ENCODE measurements around the gene FARSA. TPM values are rescaled to one million over a fixed set of nuclear protein-coding genes. Genes with fewer than 3 reads are reported as not detected.

FARSA gene
- total and polyA plus RNA-seq, 2 of the 13 experiments (the other 11 are each of a cell fraction or from before 2014, with no cell fraction given) = 25.9 to 72.0 TPM

- TF ChIP-seq TP53 (CRISPR knock-in tag; conservative IDR thresholded peaks at IDR 0.05) = no peak
- TF ChIP-seq TCF7 (IDR thresholded peaks at IDR 0.05; ENCODE audit: low read depth) = no peak
- TF ChIP-seq ZNF296 (CRISPR knock-in tag; conservative IDR thresholded peaks at IDR 0.05) = no peak; the same call in 1 of the 2 replicates
- peak; percentile 68 for TF ChIP-seq HDAC2 (CRISPR knock-in tag; IDR thresholded peaks at IDR 0.05)
- TF ChIP-seq RFX5 (IDR thresholded peaks at IDR 0.05; ENCODE audit: low read depth, low read length) = no peak
- no peak for TF ChIP-seq ZNF496 (CRISPR knock-in tag; IDR thresholded peaks at IDR 0.05; ENCODE audit: insufficient replicate concordance)
- no peak for TF ChIP-seq BRD4 (CRISPR knock-in tag; IDR thresholded peaks at IDR 0.05)
- TF ChIP-seq ZNF816 (CRISPR knock-in tag; IDR thresholded peaks at IDR 0.05; ENCODE audit: borderline replicate concordance) = peak; percentile 84
- TF ChIP-seq HCFC1 (IDR thresholded peaks at IDR 0.05; ENCODE audit: low read depth, low read length) = peak; percentile 50
- TF ChIP-seq ZNF383 (CRISPR knock-in tag; IDR thresholded peaks at IDR 0.05; ENCODE audit: borderline replicate concordance) = no peak
- peak; percentile 91 for TF ChIP-seq NR2C2 (CRISPR knock-in tag; IDR thresholded peaks at IDR 0.05; ENCODE audit: borderline replicate concordance)
- peak; percentile 81 for TF ChIP-seq ZNF335 (CRISPR knock-in tag; IDR thresholded peaks at IDR 0.05)
- peak; percentile 56; the same call in 1 of the 2 replicates for TF ChIP-seq ARHGAP35 (CRISPR knock-in tag; IDR thresholded peaks at IDR 0.05; ENCODE audit: borderline replicate concordance)
- peak; percentile 71 for TF ChIP-seq YEATS2 (CRISPR knock-in tag; IDR thresholded peaks at IDR 0.05; ENCODE audit: borderline replicate concordance)
- TF ChIP-seq SCMH1 (CRISPR knock-in tag; IDR thresholded peaks at IDR 0.05; ENCODE audit: borderline replicate concordance) = no peak
- no peak for TF ChIP-seq TSC22D2 (CRISPR knock-in tag; IDR thresholded peaks at IDR 0.05; ENCODE audit: borderline replicate concordance)
- TF ChIP-seq ZNF280D (CRISPR knock-in tag; IDR thresholded peaks at IDR 0.05) = no peak
- TF ChIP-seq PHB2 (IDR thresholded peaks at IDR 0.05; ENCODE audit: partially characterized antibody) = no peak
- peak; percentile 60; the same call in 1 of the 2 replicates for TF ChIP-seq SP5 (CRISPR knock-in tag; IDR thresholded peaks at IDR 0.05; ENCODE audit: borderline replicate concordance, low read depth)
- TF ChIP-seq KLF13 (CRISPR knock-in tag; IDR thresholded peaks at IDR 0.05) = no peak
- TF ChIP-seq ZNF484 (CRISPR knock-in tag; IDR thresholded peaks at IDR 0.05; ENCODE audit: borderline replicate concordance, low read depth) = no peak
- 0 out of 2 replicates have a peak, but pooled peaks have one; percentile 41 for TF ChIP-seq ZNF850 (CRISPR knock-in tag; conservative IDR thresholded peaks at IDR 0.05)
- TF ChIP-seq ZNF10 (CRISPR knock-in tag; IDR thresholded peaks at IDR 0.05; ENCODE audit: borderline replicate concordance, low read depth) = 0 out of 2 replicates have a peak, but pooled peaks have one; percentile 72
- TF ChIP-seq EZH2 (conservative IDR thresholded peaks at IDR 0.05; ENCODE audit: low read depth, low read length) = no peak
- TF ChIP-seq ATF5 (CRISPR knock-in tag; IDR thresholded peaks at IDR 0.05; ENCODE audit: low read depth) = no peak; the same call in 1 of the 2 replicates
- TF ChIP-seq HINFP (CRISPR knock-in tag; IDR thresholded peaks at IDR 0.05; ENCODE audit: low read depth) = peak; percentile 73
Measured at GRCh38 chr19:12890787-12891552, 42.5 kb downstream of the FARSA start, which contains the start of gene GCDH (continued).

Data from HepG2 (cell line).